GM18907 (cell line): ENCODE data around the gene OR2S2.
"Not testable (repeated sequence)": the region's sequence is repeated elsewhere in the genome, so short reads cannot be mapped to it uniquely, and the experiment has no call there.

Experiments
- ATAC-seq: cut with Tn5 transposase; IDR thresholded peaks from one replicate; pipeline ENCODE4 v1.9.1; 2021; ENCODE audit warnings: mild to moderate bottlenecking, moderate library complexity; ENCODE audit not compliant: unreplicated experiment

The OR2S2 gene, protein sequence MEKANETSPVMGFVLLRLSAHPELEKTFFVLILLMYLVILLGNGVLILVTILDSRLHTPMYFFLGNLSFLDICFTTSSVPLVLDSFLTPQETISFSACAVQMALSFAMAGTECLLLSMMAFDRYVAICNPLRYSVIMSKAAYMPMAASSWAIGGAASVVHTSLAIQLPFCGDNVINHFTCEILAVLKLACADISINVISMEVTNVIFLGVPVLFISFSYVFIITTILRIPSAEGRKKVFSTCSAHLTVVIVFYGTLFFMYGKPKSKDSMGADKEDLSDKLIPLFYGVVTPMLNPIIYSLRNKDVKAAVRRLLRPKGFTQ

DNA sequence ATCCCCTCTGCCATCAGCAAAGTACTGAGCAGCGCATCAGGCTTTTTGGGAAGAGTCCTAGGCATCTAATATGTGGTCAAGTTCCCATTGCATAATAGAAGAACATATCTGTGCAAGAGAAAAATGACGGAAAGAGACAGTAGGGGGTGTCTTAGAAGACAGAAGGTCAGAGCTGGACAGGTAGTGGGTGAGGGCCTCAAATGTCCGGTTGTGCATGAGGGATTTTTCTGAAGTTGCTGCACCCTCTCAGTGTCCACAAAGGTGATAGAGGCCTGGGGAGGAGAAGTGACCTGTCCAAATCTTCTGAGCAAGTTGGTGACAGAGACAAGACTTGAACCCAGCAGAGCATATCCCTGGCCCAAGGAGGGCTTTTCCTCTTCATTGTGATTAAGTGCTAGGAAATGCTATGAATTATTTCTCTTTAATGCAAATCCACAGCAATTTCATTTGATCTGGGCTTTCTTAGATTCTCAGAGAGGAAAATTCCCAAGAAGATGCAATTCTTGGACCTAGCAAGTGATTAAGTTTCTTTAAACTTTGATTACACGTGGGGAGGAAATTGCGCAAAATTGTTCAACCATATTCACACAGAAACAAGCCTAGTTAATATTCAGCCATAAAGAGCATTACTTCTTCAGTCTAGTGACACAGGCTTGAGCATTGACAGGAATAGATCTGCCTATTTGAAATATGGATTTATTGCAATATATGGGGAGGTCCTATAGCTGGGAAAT lies at the start of gene OR2S2:
OR2S2 (minus strand) TSS at position 51 of the 734 bp plus-strand sequence. CDS start 56 bp downstream, outside the sequence.
- no peak for ATAC-seq

DNA sequence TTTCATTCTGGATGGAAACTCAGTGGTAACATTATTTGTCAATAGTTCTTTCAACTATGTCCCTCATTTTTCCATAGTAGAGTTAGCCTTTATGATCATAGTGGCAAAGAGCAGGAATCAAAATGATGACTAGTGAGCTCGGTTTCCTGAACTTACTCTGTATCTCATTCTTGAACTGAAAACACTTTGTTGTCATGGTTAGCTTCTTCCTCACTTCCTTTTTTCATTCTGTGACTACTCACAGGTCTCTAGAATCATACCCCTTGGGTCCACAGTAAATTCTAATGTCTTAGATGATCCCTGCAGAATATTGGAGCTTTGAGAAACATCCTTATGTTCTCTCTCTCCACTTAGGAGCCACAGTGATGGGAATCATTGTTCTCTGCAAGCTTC lies 49.4 kb upstream of the OR2S2 start:
- ATAC-seq: peak; percentile 39

DNA sequence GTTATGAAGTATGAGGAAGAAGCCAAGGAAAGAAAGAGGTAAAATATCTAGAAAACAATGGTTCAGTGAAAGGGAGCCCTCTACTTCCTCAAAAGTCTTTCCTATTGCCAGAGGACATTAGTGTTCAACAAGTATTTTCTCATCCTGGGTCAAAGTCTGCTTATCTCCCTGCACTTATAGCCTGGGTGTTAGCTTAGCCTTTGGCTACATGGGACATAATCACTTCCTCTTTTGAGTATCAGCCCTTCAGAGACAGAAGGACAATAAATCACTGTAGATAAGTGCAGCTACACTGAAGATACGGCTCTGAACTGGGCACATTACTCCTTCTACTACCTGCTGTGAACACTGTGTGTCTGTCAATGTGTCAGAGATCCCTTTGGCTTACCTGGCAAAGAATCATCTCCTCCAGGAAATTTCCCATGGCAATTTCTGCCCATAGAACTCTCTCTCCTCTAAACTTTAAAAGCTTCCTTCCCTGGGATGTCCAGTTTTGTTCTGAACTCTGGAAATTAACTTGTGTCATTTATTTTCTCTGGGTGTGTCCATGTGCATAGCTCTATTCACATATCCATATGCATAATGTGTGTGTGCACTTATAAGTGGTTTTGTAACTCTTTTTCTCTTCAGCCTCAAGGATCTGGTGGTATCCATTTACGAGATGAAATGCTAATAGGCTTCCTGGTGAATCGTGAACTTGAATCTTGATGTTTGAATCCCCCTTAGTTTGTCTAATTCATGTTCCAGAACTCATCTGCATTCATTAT lies 48.8 kb upstream of the OR2S2 start:
- ATAC-seq: no peak

DNA sequence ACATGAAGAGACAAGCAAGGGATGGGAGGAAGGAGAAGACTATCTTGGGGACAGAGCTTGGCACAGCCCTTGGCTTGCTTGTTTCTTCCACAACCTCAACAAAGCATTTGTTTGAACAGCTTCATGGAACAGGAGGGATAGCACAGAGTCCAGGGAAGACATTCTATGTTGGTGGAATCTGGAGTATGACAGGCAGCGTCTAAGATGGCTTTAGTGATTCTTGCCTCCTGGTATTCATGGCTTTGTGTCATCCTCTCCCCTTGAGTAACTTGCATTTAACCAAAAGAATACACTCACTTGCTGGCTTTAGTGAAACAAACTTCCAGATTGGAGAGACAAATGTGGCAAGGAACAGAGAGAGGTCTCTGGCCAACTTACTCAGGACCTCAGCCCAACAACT lies 47.9 kb upstream of the OR2S2 start:
- no peak for ATAC-seq

DNA sequence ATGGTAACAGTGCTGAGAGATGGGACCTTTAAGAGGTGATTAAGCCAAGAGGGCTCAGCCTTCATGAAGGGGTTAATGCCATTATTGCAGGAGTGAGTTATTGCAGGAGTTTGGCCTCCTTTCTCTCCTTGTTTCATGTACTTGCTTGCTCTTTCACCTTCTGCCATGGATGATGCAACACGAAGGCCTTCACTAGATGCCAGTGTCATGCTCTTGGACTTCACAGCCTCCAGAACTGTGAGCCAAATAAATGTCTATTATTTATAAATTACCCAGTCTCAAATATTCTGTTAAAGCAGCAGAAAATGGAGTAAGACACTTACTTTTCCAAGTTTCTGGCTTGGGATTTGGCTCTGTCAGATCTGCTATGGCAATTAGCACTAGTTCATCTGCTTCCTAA lies 40.4 kb upstream of the OR2S2 start:
- no peak for ATAC-seq

DNA sequence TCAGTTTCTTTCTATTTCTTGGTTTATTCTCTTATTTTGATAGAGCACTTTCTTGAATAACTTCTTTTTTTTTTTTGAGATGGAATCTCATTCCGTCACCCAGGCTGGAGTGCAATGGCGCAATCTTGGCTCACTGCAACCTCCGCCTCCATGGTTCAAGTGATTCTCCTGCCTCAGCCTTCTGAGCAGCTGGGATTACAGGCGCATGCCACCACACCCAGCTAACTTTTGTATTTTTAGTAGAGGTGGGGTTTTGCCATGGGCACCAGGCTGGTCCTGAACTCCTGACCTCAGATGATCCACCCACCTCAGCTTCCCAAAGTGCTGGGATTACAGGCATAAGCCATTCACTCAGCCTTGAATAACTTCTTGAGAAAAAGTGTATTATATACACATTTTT lies 39.1 kb upstream of the OR2S2 start:
- not testable (repeated sequence) for ATAC-seq

DNA sequence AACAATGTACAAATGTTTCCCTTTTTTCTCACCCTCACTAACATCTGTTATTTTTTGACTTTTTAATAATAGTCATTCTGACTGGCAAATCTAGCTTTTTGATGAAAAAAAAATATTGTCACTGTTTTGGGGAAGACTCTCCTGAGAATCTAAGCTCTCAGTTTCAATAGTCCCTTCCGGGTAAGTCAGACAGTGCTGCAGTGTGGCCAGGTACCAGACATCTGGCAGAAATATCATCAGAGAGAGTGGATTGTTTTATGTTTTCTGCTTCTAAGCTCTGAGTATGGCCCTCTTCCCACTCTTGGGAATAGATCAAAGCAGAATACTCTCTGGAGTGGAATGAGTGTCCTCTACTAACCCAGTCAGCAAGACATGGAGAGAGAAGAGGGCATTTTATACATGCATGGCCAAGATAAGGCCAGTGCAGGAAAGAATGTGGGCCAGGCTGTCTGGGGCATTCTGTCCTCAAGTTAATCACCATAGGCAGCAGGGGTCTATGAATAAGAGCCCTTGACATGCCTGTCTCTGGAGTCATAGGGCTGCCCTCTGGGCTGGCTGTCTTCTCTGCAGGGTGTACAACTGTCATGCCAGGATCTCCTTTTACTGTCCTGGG lies 38.5 kb upstream of the OR2S2 start:
- no peak for ATAC-seq

DNA sequence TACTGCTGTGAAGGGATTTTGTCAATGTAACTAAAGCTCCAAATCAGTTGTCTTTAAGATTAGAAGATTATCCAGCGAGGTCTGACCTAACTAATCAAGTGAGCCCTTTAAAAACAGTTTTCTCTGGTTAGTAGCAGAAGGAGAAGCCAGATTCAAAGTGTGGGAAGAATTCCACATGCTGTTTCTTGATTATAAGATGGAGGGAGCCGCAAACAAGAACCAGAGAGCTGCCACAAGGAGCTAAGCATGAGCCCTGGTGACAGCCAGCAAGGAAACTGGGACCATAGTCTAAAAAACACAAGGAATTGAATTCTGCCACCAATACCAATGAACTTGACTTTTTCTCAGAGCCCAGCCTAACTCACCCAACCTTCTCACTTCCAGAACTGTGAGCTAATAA lies 37.0 kb upstream of the OR2S2 start:
- ATAC-seq: no peak

DNA sequence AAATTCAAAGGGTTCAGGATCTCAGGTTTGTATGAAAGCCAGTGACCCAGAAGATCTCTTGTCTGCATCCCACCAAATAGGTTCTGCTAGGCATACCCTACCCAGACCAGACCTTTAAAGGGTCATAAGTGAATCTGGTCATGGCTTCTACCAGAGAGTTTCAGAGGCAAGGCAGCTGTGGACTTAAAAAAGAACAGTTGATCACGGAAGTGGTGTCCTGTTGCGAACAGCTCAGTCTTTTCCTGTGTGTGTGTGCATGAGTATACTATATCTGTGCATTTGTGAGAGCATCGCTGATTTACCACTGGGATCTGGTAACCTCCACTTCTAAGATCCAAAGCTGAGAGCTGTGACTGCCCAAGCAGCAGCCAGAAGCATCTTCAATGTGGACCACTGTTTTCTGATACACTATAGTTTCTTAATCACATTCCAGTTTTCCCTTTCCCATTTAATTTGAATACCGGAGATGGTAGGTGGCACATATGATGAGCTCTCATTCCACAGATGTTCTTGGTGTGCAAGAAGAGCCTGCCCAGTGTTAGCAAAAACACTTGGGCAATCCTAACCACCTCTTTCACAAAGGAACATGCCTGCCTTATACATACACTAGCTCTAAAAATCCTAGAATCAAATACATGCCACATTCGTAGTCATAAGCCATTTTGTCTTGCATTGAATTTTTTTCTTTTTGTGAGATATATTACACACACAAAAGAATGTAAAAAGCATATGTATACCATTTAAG lies 36.2 kb upstream of the OR2S2 start:
- no peak for ATAC-seq

DNA sequence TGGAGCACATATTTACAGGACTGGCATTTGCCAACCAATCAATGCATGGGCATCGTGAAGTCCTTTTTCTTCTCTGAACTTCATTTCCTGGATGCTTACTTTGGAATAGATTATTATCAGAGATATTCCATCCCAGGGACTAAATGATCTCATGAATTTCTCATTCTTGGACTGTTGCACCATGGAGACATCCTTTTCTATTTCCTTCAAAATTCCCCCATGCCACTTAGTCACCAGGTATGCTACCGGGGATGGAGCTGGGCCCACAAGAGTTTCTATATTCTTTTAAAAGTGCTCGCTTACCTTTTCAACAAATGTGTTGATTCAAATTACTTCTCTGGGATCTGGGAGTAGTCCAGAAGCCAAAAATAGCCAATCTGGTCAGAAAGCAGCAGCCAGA lies 35.2 kb upstream of the OR2S2 start:
- ATAC-seq: not testable (repeated sequence)

DNA sequence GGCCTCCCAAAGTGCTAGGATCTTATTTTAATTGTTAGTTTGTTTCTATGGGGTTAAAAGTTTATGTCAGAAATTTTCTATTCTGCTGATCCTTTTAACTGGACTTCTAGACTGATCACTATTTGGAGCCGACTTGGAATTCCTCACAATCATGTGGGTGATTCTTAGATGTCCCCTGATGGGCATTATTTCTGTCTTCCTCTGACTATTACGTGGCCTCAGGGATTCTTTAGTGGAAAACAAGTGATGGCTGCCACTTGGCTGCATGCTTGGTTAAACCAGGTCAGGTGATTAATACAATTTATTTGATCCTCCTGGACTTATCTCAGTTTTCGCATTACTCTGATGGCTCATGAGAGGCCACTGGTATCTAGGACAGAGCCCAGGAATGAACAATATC lies 32.2 kb upstream of the OR2S2 start:
- ATAC-seq: no peak

DNA sequence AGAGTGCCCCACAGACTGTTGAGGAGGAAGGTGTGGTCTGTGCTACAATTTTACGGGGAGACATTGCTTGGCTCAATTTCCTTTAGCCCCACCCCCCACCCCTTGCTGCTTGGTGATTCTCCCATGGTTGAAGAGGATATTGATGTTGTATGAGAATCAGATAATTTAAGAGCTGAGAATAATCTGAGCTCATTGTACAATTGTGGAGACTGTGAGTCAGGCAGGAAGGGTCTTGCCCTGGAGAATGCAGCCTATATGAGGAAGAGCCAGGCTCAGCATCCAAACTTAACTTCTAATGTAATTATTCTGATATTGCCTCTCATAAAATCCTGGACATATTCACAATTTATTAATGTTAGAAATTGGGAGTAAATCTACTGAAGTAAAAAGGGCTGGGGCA lies 26.1 kb upstream of the OR2S2 start:
- no peak for ATAC-seq

DNA sequence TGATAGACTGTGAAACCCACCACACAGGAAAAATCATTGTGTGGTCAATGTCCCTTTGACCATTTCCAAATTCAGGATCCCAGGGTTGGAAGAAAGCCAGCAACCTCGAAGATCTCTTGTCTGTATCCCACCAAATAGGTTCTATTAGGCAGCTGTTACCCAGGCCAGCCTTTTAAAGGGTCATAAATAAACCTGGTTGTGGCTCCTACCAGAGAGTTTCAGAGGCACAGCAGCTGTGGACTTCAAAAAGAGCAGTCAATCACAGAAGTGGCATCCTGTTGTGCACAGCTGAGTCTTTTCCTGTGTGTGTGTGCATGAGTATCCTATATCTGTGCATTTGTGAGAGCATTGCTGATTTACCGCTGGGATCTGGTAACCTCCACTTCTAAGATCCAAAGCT lies 23.7 kb upstream of the OR2S2 start:
- ATAC-seq: no peak

DNA sequence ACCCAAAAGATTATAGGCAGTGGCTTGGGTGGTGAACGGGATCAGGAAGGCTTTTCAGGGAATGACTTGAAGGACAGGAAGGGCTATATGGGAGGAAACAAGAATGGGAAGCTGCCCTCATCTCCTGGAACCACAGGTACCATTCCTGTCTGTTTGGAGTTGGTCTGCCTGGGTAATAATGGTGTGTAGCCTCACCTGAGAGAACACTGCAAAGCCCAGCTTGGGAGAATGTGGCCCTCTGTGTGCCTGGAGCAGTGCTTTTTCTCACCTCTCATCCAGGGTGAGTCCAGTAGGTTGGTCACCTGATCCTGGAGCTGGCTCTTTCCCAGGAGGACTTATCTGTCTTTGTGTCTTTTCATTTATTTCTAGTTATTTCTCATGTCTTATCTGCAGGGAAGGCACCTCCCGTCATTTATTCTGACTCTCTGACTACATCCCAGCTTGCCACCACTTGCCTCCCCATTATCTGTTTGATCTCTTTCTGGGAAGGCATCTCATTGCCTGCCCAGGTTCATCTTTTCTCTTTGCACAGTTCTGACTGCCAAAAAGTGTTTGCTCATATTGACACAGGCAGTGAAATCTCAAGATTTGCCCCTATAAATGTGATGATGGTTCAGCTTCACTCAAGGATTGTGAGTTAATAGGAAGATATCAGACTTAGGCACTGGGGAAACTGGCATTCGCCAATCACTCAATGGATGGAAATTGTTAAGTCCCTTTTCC lies 22.5 kb upstream of the OR2S2 start:
- ATAC-seq: no peak

DNA sequence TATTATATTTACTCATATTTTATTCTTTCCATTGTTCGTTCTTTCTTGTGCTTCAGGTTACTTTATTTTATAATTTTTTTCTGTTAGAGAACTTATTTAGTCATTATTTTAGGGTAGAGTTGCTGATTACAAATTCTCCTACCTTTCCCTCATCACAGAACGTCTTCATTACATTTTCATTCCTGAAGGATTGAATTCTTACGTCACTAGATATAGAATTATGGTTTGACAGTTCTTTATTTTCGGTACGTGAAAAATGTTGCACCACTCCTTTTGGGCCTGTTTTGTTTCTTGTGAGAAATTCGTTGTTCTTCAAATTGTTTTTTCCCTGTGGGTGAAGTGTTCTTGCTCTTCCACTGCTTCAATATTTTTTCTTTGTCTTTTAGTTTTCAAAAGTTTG lies 20.8 kb upstream of the OR2S2 start:
- ATAC-seq: no peak

DNA sequence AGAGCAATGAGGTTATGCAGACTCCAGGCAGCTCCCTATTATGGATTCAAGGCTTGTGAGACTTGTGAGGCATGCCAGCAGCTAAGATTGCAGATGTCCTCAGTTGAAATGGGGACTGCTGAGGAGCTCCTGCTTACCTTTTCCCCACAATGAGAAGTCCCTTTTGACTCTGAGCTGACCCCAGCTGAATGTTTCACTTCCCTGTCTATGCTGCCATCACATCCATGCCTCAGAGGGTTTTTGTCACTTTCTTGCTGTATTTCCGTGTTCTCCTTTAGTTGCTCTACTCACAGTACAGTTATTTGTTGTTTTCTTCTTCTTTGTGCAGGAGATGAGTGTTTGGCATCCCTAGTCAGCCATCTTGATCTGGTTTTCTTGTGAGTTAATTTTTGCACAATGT lies 18.8 kb upstream of the OR2S2 start:
- ATAC-seq: no peak

DNA sequence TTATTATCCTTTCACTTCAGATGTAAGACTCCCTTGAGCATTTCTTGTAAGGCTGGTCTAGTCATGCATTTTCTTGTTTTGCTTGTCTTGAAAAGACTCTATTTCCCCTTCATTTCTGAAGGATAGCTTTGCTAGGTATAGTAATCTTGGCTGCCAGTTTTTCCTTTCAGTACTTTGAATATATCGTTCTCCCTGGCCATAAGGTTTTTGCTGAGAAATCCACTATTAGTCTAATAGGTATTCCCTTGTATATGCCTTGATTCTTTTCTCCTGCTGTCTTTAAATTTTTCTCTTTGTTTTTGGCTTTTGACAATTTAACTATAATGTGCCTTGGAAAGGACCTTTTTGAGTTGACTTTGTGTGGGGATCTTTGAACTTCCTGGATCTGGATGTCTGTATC lies 16.8 kb upstream of the OR2S2 start:
- no peak for ATAC-seq

DNA sequence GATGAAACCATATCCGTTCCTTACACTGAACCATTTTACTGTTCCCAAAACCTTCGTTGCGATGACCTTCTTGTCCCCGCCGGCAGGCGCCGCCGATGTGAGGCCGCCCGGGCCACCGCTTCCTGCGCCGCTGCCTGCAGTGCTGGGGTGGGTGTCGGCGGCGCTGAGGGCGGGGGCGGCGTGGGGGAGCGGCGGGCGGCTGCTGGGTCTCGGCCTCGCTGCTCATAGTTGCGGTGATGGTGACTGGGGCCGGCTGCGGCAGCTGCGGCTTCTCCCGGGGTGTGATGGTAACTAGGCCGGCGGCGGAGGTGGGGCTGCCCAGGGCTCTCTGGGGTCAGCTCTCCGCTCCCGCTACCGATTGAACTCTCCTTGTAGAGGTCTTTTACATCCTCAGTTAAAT lies 14.1 kb upstream of the OR2S2 start:
- no peak for ATAC-seq

DNA sequence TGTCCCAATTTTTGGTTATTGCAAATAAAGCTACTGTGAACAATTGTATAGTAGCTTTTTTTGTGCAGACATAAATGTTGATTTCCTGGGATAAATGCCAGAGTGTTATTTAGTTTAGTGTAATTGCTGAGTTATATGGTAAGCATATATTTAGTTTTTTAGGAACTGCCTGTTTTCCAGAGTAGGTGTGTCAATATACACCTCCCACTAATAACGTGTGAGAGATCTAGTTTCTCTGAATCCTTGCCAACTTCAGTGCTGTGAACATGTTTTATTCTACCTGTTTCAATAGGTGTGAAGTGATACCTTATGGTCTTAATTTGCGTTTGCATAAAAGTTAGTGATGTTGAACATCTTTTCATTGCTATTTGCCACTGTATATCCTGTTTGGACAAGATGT lies 9.1 kb upstream of the OR2S2 start:
- no peak for ATAC-seq

DNA sequence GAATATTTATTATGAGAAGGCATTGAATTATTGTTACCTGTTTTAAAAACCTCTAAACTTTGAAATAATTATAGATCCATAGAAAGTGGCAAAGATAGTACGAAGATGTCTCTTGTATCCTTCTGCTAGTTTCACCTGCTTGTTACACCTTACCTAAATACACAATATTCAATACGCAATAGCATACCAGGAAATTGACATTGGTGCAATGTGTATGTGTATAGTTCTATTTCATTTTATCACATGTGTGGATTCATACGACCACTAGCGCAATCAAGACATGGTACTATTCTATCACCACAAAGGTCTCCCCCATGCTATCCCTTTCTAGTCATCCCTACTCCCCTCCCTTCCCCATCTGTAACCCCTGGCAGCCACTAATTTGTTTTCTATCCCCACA lies 8.5 kb upstream of the OR2S2 start:
- no peak for ATAC-seq
